Colon (tissue), 2 donors: Measurements from ENCODE around the gene HADHB.
"Not testable (repeated sequence)": the region's sequence is repeated elsewhere in the genome, so short reads cannot be mapped to it uniquely, and the experiment has no call there.

Source experiments
- FAIRE-seq: peaks from 2 replicates; lab custom pipeline; 2012; peaks lifted over from hg19 to GRCh38; lab: Jason Lieb, UNC
- donor health status: control.
- donor health status: control.

Gene HADHB

GRCh38 chr2:26245231-26245732 lies 543 bp downstream of the HADHB start:
- FAIRE-seq: no peak

DNA sequence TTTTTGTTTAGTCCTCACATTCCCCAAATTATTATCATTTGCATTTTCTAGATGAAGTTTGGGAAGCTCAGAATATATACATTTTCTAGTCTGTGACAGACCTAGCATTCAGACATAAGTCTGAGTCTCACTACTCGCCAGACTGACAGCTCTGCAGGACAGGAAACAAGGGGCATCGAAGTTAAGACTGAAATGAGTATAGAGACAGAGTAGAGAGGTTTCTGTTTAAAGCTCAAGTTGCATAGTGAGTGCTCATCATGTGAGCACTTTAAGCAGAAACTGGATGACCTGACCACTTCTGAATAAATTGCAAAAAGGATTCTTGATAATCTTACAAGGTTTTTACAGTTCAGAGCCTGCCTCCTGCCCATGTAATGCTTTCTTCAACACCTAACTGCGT lies 1.1 kb downstream of the HADHB start:
- FAIRE-seq: no peak

GRCh38 chr2:26246818-26247217 lies 2.1 kb downstream of the HADHB start:
- FAIRE-seq: no peak

DNA sequence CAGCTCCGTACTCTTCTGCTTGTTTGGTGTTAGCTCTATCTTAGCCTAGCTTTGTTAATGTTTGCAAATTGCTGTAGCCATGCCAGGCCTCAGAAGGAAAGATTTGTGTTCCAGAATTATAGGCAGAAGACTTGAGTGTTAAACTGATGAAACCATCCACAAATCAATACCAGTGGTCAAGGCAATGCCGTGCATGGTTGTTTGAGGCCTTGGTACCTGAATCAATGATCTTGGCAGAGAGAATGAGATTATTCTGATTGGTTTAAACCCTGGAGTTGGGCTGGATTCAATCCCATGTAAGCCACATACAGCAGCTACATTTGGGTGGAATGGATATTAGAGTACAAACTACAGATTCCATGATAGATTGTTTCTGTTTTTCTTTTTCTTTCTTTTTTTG lies 4.9 kb downstream of the HADHB start:
- no peak for FAIRE-seq

GRCh38 chr2:26251893-26252292 lies 7.2 kb downstream of the HADHB start:
- FAIRE-seq: no peak

GRCh38 chr2:26255759-26256384 lies 11.1 kb downstream of the HADHB start:
- no peak for FAIRE-seq

DNA sequence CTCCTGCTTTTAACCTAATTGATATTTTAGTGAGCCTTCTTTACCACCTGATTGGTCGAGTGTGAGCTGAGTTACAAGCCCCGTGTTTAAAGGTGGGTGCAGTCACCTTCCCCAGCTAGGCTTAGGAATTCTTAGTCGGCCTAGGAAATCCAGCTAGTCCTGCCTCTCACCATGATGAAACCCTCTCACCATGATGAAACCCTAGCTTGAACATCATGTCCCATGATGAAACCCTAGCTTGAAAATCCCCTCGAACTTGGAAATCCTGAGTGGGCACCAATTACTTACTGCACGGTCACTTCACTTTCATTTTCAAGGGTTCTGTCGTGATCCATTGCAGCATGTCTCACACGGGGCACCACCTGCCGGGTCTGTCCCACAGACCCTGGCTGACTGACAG lies 14.1 kb downstream of the HADHB start:
- not testable (repeated sequence) for FAIRE-seq

- no peak for FAIRE-seq
Observed at GRCh38 chr2:26268213-26268612, 23.5 kb downstream of the HADHB start.

DNA sequence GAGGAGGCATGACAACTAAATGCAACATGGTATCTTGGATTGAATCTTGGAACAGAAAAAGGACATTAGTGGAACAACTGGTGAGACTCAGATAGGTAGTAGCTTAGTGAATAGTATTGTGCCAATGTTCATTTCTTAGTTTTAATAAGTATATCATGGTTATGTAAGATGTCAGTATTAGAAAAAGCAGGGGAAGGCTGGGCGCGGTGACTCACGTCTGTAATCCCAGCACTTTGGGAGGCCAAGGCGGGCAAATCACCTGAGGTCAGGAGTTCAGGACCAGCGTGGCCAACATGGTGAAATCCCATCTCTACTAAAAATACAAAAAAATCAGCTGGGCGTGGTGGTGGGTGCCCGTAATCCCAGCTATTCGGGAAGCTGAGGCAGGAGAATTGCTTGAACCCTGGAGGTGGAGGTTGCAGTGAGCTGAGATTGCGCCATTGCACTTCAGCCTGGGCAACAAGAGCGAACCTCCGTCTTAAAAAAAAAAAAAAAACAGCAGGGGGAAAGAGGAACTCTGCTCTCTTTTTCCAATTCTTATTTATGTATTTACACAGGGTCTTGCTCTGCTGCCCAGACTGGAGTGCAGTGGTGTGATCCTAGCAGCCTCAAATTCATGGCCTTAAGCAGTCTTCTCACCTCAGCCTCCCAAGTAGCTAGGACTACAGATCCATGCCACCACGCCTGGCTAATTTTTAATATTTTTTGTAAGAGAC lies 24.1 kb downstream of the HADHB start:
- FAIRE-seq: not testable (repeated sequence)

- no peak for FAIRE-seq
Observed at GRCh38 chr2:26269571-26270158, 24.9 kb downstream of the HADHB start.

DNA sequence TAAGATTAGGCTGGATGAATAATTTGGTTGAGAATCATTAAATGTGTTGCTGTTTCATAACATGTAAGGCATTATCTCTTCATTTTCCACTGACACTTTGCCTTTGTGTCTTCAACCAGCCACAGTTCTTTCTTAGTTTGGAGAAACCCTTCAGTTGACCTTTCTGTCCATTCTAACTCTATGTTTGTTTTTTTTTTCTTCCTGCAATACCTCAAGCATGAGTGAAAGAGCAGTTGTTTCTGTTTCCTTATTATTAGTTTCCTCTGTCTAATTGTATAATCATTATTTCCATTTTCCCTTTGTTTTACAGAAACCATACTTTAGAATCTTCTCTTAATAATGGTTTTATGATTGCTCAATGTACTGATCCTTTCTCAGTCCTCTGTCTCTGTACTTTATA lies 25.6 kb downstream of the HADHB start:
- FAIRE-seq: no peak

DNA sequence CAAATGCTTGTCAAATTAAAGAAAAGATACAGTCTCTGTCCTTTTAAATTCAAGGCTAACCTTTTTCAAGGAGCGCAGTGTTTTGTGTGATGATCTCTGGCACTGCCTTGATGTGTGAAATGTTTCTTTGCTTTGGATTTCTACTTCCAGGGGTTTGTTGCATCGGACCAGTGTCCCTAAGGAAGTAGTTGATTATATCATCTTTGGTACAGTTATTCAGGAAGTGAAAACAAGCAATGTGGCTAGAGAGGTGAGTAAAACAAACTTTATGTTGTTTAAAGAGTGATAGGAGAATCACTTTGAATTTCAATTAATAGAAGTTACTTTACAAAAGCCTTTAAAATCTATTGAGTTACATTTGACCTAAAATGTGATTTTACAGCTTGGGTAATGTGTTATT lies 28.8 kb downstream of the HADHB start:
- no peak for FAIRE-seq

- FAIRE-seq: no peak
Observed at GRCh38 chr2:26274058-26274613, 29.4 kb downstream of the HADHB start.

DNA sequence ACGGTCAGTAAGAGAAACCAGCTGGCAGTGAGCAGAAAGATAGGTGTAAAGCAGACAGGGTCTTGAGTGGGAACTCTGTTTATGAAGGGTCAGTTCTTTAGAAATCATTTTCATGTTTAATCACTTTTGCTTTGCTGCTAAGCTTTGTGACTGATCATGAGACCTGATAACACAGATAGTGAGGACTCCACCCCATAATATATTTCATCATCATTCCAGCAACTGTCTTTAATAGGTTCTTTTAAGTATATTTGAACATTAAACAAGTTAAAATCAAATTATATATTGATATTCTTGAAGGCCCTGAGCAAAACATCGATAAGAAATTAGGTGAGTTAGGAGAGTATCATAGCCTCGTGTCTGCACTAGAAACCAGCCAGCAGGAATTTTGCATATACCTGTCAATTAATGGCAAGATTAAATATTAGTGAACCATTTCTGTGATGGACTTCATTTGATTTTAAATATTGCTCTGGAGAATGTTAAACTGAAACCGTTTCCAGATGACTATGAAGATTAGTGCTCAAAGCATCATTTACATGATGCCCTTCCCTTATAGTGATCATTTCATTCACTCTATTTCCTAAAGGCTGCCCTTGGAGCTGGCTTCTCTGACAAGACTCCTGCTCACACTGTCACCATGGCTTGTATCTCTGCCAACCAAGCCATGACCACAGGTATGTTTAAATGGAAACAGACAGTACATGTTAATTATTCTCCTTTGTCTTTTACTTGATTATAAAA lies 31.9 kb downstream of the HADHB start:
- no peak for FAIRE-seq

DNA sequence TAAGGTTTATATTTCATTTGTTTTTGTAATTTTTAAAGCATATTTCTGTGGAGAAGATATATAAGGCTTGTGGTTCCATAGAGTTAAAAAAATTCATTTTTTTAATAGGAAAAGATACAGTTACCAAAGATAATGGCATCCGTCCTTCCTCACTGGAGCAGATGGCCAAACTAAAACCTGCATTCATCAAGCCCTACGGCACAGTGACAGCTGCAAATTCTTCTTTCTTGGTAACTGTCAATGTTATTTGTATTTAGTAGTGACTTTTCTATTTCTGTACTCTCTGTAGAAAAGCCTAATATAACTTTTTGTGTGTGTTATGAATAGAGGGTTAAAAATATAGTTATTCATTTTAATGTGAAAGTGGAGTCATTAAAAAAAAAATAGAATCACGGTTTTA lies 35.1 kb downstream of the HADHB start:
- FAIRE-seq: no peak

GRCh38 chr2:26281226-26281625 lies 36.5 kb downstream of the HADHB start:
- no peak for FAIRE-seq

GRCh38 chr2:26283606-26284005 lies 38.9 kb downstream of the HADHB start:
- FAIRE-seq: no peak

- FAIRE-seq: no peak
Observed at GRCh38 chr2:26284132-26284531, 39.4 kb downstream of the HADHB start.

- no peak for FAIRE-seq
Observed at GRCh38 chr2:26285931-26286330, 41.2 kb downstream of the HADHB start.

DNA sequence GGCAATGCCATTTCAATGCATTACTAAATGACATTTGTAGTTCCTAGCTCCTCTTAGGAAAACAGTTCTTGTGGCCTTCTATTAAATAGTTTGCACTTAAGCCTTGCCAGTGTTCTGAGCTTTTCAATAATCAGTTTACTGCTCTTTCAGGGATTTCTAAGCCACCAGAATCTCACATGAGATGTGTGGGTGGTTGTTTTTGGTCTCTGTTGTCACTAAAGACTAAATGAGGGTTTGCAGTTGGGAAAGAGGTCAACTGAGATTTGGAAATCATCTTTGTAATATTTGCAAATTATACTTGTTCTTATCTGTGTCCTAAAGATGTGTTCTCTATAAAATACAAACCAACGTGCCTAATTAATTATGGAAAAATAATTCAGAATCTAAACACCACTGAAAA lies 45.3 kb downstream of the HADHB start:
- no peak for FAIRE-seq

DNA sequence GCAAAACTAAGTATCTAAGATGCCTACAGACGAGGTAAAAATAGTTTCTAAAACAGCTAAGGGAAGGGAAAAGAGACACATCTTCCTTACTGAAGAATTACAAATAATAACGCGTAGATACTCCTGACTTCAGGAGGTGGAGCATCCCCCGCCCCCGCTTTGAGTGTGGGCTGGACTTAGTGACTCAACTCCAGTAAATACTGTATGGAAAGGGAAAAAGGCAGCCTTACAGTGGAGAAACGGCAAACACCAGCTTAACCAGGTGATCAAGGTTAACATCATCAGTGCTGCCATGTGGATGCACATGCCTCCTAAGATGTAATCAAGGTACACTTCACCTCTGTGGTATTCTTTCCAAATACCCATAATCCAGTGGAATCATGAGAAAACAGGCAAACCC lies 47.9 kb downstream of the HADHB start:
- no peak for FAIRE-seq

DNA sequence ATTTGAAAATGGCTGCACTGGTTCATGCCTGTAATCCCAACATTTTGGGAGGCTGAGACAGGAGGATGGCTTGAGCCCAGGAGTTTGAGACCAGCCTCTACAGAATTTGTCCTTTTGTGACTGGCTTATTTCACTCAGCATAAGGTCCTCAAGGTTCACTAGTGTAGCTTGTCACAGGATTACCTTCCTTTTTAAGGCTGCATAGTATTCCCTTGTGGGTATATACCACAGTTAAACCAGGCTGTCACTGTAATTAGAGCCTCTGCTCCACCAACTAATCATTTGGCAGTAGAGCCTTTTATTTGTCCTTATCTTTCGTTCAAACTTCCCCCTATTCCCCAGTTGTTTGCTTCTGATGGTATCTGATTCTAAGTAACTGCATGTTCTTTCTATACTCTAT lies 50.8 kb downstream of the HADHB start:
- FAIRE-seq: no peak

DNA sequence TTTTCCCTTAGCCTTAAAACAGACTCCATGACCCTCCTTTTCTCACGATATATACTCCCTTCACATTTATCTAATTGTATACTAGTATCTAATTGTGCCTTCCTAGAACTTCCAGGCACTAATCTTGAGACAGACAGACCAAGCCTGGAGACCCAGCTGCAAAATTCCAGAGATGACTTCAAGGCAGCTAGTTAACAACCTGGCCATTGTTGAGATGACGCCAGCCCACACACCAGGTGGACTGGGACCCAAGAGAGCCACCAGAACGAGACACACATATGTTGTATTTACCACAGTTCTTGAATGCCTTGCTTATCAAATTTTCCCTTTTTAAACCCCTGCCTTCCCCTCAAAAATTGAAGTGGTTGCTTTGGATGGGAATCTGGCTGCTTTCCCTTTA lies 52.3 kb downstream of the HADHB start:
- no peak for FAIRE-seq
